Activated T-helper 2 cell treated with anti-CD3 and anti-CD28 coated beads, Interferon-gamma antibody, Interleukin-2, Interleukin-4, amounts not matched to agents 10 μg/mL and 5 μg/mL and 100 μg/mL, durations not matched to agents 14 hours and 24 hours and 36 hours (primary cell): ENCODE measurements around the gene ZNF672. TPM values are rescaled to one million over a fixed set of nuclear protein-coding genes. Genes with fewer than 3 reads are reported as not detected.

Experiments used
- total RNA-seq: library from RNA; stranded (reverse); gene quantifications from 2 replicates; pipeline ENCODE4 v1.2.3, GENCODE V29; 2022

ZNF672 gene
- total RNA-seq, 1 donor from 2014 or later = 51.6 TPM

Other genes starting within 250 kb of the ZNF672 start
- gene OR2T10, start 240.5 kb upstream of the ZNF672 start, total RNA-seq = not detected in 2 replicates
- gene OR2T11, start 203.1 kb upstream of the ZNF672 start, total RNA-seq = not detected in 2 replicates
- not detected in 2 replicates for gene OR2T35, start 192.9 kb upstream of the ZNF672 start, total RNA-seq
- gene OR2T27, start 182.7 kb upstream of the ZNF672 start, total RNA-seq = not detected in 2 replicates
- gene OR14I1, start 135.5 kb upstream of the ZNF672 start, total RNA-seq = not detected in 2 replicates
- not detected in 2 replicates for gene LYPD8, start 82.5 kb upstream of the ZNF672 start, total RNA-seq
- gene SH3BP5L, start 12.3 kb upstream of the ZNF672 start, total RNA-seq = 27.1 TPM in 2 replicates
- gene ZNF692, start 20.9 kb downstream of the ZNF672 start, total RNA-seq = 86.4 and 87.0 TPM in 2 replicates
- 6.7 and 6.9 TPM in 2 replicates for gene PGBD2, start 68.0 kb downstream of the ZNF672 start, total RNA-seq